ENCODE results near the gene CCDC144A. TPM values are rescaled to one million over a fixed set of nuclear protein-coding genes. Genes with fewer than 3 reads are reported as not detected.
"Not testable (repeated sequence)": the region's sequence is repeated elsewhere in the genome, so short reads cannot be mapped to it uniquely, and the experiment has no call there.

CCDC144A gene
- total RNA-seq, 1 donor from 2014 or later: 48.5 TPM

DNA sequence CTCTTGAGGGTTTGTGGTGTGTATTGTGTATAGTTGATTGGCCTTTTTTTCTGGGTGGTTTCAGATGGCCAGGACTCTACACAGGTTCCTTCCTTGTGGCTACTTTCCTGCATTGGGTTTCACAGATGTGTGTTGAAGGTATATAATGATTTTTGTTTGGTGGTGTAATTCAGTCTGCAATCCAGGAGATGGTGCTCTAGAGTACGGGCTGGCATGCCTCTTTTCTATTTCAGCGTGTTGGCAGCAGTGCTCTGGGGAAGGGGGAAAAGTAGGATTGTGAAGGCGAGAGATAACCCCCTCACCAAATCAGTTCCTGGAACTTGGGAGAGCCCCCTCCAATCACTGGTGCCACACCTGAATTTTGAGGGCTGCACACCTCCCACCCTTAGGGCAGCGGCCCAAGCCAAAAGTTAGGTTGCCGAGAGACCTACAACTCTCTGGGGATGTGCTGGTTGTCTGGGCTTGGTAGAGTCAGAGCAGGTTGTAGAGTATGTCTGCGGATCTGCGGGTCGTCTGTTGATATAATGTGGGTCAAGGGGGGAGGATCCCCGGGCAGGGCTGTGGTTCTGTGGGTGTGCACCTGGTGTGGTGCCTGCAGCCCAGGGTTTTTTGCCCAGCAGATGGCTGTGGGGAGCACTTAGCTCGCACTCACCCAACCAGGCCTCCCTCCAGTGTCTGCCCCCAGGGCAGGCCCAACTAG, 61.3 kb downstream of the CCDC144A start:
- not testable (repeated sequence) for FAIRE-seq; DNase-seq (ENCODE audit: low spot score in 2 of 2)

DNA sequence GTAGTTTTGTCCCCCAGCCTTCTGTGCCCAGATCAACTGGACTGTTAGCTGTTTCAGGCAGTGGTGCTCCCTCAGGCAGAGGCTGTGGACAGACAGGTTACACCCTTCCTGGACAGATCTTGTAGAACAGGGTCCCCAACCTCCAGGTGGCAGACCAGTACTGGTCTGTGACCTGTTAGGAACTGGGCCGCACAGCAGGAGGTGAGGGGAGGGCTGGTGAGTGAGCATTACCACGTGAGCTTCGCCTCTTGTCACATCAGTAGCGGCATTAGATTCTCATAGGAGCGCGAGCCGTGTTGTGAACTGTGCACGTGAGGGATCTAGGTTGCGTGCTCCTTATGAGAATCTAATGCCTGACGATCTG, 61.9 kb downstream of the CCDC144A start:
- DNase-seq (ENCODE audit: low spot score in 2 of 2); FAIRE-seq: not testable (repeated sequence)

DNA sequence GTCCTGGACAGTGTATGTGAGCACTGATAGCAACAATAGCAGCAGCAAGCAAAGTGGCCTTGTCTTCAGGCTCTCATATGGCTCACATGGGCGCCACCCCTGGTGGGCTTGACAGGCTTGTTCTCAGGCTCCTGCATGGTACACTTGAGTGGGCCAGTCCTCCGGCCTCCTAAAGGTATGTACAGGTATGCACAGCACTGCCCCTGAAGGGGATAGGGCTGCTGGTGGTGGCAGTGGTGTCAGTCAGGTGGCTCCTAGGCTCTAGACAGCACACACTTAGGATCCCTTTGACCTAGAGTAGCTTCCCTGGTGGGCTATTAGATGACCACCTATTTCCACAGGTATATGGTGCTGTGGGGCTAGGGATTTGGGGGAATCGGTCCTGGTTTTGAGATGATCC, 67.5 kb downstream of the CCDC144A start:
- not testable (repeated sequence) for FAIRE-seq; DNase-seq (ENCODE audit: low spot score in 2 of 2)

DNA sequence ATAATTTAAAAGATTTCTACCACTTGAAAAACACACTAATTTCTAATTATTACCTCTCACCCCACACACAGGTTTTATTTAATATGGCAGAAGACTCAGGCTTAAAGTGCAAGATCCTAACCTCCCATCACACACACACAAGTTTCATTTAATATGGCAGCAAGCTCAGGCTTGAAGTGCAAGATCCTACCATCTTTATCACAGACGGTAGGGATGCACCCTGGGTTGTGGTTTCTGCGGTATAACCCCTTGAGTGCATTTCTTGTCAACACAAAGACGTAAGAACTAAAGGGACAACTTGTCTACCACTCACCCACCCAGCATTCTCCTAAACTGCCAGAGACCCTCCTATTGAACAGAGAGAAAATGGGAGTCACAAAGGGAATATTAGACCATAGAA, 68.1 kb downstream of the CCDC144A start:
- not testable (repeated sequence) for FAIRE-seq; DNase-seq (ENCODE audit: low spot score in 2 of 2)

DNA sequence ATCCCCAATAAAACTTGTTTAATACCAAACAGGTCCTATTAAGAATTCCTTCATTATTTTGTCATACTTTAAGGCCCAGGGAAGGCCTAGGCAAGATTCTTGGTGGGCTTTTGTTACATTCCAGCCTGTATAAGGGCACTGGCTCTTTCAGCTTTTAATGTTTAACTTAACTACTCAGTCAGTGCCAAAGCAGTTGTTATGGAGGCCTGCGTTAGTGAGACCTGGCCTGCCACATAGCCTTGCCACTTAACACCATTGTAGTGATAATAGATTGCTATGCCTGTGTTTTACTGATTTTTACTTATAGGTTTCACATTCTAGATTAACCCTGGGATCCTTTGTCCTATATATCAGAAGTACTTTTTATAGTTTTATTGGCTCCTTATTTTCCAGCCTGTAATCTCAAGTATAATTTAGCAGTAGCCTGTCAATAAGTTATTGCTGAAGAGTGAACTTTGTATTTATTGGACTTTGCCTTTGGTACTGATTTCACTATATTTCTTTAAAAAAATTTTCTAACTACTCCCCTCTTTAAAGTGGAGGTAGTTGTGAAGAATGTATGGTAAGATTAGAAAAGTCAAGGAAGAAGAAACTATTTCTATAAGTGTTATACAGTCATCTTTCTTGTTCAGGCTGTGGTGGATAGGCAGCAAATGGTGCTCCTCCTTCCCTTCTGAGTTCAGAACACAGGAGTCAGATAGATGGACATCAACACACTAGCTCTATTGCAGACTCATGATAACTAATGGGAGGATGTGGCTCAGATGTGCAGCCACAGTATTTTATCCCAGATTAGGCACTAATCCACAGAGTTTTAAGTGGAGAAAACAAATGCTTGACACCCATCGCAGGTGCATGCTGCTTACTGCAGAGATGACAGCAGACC, 78.5 kb downstream of the CCDC144A start:
- FAIRE-seq; DNase-seq (ENCODE audit: low spot score in 2 of 2): not testable (repeated sequence)

DNA sequence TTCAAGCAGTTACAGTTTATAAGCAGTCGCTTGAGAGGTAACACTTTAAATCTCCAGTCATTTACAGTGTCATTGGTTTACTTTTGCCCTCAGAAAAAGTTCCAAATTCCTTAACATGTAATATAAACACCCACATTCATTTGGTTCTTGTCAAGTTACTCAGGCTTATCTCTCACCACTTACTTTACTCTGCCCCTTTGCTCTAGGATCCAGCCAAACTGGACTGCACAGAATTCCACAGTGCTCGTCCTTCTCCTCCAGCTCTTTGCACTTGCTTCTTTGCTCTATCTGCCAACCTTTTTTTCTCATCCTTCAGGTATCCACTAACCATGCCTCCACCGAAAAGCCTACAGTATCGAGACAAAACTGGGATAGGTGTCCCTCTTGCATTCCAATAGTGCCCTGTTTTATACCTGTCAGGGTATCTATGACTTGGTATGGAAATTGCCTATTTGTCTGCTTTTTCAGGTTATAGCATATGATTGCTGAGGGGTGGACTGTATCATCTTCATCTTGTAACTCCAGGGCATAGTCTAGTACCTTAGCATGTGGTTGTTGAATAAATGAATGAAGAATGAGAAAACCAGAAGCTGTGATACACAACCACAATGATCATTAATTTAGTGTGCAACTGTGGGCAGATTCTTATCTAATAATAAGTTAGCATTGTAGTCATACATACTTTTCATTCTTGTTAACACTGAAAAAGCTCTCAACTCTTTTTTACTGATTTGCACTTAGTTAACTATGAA, 82.5 kb downstream of the CCDC144A start:
- FAIRE-seq; DNase-seq (ENCODE audit: low spot score in 2 of 2): not testable (repeated sequence)

DNA sequence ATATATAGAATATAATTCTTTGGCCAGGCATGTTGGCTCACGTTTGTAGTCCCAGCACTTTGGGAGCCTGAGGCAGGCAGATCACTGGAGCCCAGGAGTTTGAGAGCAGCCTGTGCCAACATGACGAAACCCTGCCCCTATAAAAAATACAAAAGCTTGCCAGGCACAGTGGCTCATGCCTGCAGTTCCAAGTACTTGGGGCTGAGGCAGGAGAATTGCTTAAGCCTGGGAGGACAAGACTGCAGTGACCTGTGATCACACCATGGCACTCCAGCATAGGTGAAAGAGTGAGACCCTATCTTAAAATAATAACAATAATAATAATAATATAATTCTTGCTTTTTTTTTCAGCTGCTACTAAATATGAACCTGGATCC, 83.1 kb downstream of the CCDC144A start:
- not testable (repeated sequence) for DNase-seq (ENCODE audit: low spot score in 2 of 2); FAIRE-seq

DNA sequence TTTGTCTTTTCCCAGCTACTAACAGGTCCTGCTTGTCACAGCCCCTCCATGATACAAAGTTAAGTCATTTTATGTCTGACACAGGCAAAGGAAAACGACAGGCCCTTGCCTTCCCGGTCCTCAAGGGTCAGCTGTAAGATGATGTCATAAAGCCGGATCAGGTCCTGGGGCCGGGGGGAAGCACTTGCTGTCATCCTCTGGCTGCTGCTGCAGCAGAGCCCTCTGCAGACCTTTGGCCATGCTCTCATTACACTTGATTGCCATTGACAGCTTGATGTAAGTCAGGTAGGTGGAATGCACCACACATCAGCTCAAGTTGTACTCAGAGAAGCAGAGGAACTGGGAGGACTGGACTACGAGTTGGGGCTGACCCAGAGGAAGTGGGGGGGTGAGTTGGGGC, 97.8 kb downstream of the CCDC144A start:
- FAIRE-seq; DNase-seq (ENCODE audit: low spot score in 2 of 2): not testable (repeated sequence)

DNA sequence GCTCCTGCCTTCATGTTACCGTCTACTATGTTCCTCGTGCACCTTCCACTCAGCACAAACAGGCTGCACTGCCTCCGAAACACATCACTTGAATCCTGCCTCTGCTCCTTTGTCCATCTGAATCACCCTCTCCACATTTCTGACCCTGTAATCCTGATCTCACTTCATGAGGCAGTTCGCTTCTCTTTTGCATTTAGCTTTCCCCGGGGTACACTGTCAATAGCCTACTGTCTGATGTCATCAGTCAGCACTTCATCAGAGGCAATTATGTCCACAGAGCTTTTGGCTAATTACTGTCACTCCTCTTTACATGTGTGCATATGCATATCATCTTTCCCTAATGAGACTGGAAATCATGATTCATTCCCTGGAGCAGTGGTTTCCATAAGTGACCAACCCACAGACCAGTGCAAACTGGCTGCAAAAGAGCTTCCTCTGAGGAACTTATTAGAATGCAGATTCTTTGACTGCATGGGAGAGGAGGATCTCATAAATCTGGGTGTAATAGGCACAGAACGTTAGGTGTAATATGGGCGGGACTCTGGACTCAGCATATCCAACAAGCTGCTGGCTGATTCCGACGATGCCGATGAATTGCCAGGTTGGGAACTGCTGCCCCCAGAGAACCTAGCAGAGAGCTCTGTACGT, 99.0 kb downstream of the CCDC144A start:
- DNase-seq (ENCODE audit: low spot score in 2 of 2); FAIRE-seq: not testable (repeated sequence)

DNA sequence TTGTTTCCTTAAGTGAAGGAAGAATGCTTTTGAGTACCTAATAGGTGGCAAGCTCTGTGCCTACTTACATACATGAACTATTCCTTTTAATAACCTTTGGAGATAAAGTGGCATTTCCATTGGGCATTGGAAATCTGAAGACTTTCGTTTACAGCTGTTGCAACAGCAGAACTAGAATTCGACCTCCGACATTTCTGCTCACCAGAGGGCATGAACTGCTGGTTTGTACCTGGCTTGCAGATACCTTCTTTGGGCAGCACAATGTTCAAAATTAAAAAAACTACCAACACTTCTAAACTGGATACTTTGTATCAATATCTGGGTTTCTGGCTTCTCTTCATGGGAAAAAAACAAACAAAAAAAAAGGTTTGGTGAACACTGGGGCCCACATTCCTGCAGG, 99.6 kb downstream of the CCDC144A start:
- not testable (repeated sequence) for DNase-seq (ENCODE audit: low spot score in 2 of 2); FAIRE-seq

DNA sequence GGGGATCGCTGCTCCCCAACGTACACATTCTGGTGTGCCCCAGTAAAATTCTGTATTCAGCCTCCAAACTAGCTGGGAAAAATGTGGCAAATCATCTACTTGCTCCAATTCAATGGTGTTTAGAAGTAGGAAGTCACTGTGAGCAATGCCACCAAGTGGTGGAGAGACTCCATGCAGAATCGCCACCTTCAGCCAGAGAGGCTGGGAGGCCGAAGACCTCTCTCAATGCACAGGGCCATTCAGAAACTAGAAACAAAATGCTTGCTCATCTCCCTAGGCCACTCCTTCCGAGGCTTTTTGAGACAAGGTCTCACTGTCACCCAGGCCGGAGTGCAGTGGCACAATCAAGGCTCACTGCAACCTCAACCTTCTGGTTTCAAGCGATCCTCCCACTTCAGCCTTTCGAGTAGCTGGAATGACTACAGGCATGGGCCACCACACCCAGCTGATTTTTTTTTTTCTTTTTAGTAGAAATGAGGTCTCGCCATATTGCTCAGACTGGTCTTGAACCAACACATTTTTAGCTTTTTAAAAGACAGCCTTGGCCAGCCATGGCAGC, 100.4 kb downstream of the CCDC144A start:
- FAIRE-seq; DNase-seq (ENCODE audit: low spot score in 2 of 2): not testable (repeated sequence)

DNA sequence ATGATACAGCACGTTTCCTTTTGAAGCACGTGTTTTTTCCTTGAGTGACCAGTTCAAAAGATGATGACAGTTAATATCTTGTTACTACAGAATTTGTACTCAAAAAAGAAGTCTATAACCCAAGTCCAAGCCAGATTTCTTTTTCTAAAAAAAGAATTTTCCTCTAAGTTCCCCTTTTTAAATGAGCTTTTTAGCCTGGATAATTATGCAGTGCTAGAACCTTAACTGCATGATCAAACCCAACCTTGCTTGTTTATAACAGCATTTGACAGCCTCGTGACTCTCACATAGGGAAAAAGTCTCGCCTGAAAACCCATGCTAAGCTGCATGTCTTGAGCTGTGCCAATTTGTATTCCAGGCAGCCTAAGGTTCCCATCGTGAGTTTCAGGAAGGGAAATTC, 104.2 kb downstream of the CCDC144A start:
- DNase-seq (ENCODE audit: low spot score in 2 of 2); FAIRE-seq: not testable (repeated sequence)

DNA sequence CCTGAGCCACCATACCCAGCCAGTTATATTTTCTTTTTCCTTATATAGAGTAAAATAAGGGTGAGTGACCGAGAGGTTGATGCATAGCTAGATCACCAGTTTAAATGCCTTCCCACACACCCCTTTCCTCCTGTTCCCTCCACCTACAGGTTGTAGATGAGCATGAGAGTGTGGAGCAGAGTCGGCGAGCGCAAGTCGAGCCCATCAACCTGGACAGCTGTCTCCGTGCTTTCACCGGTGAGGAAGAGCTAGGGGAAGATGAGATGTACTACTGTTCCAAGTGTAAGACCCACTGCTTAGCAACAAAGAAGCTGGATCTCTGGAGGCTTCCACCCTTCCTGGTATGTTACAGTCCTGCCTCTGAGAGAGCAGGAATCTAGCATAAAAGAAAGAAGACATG, 105.9 kb downstream of the CCDC144A start:
- not testable (repeated sequence) for DNase-seq (ENCODE audit: low spot score in 2 of 2); FAIRE-seq

DNA sequence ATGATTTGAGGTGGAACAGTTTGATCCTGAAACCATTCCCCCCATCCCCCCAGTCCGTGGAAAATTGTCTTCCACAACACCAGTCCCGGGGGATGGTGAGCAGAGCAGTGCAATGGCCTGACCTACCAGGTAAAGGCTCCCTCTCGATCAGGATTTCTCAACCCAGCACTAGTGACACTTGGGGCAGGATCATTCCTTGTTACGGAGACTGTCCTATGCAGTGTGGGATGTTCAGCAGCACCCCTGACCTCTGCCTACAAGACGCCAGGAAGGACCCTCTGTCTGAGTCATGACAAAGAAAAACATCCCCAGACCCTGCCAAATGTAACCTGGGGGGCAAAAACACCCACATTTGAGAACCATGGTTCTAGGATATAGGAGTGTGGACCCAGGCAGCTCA, 114.8 kb downstream of the CCDC144A start:
- not testable (repeated sequence) for DNase-seq (ENCODE audit: low spot score in 2 of 2); FAIRE-seq

DNA sequence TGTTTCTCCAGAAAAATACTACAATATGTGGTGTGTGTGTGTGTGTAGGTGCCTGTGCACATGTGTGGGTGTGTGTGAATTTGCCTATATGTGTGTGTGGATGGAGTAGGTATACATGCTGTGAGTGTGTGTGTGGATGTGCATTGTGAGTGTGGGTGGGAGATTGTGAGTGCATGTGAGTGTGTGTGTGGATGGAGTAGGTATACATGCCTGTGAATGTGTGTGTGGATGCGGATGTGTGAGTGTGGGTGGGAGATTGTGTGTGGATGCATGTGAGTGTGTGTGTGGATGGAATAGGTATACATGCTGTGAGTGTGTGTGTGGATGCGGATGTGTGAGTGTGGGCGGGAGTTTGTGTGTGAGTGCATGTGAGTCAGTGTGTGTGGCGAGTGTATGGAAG, 116.6 kb downstream of the CCDC144A start:
- not testable (repeated sequence) for DNase-seq (ENCODE audit: low spot score in 2 of 2); FAIRE-seq

DNA sequence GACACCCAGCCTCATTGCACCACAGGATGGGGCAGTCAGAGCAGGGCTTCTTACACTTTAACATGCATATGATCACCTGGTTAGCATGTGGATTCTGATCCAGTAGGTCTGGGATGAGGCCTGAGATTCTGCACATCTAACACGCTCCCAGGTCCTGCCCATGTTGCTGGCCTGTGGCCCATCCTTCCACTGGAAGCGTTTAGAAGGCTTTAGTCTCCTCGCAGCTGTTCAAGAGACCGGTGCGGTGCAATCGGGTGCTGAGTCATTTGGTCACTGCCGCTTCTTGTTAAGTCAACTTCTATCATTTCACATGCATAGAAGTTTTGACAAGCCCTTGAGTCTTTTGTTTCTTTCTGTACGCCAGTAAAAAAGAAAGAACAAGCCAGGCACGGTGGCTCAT, 117.6 kb downstream of the CCDC144A start:
- not testable (repeated sequence) for DNase-seq (ENCODE audit: low spot score in 2 of 2); FAIRE-seq

DNA sequence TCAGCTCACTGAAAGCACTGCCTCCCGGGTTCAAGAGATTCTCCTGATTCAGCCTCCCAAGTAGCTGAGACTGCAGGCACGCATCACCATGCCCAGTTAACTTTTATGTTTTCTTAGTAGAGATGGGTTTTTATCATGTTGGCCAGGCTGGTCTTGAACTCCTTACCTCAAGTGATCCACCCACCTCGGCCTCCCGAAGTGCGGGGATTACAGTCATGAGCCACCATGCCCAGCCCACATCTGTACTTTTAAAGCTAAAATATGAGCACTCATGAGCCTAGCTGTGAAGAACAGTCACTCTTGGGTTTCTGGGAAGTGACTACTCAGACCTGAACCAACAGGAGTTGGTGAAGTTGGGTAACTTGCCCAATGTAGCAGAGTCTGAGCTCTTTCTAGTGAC, 120.2 kb downstream of the CCDC144A start:
- FAIRE-seq; DNase-seq (ENCODE audit: low spot score in 2 of 2): not testable (repeated sequence)

DNA sequence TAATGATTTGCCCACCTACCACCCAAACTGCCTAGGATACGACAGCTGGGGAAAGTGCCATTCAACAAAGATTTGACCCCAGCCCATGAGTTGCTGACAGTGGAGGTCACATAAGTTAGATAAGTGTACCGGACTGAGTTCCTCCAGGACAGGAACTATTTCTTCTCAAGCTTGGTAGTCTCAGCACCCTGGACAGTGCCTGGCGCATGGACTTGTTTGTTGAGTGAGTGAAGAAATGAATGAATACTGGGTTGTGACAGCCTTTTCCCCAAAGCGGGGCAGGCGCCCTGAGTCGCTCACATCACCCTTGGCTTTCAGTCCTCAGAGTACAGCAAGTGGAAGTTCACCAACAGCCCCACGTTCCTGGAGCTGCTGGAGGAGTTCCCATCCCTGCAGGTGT, 122.1 kb downstream of the CCDC144A start:
- not testable (repeated sequence) for FAIRE-seq; DNase-seq (ENCODE audit: low spot score in 2 of 2)

DNA sequence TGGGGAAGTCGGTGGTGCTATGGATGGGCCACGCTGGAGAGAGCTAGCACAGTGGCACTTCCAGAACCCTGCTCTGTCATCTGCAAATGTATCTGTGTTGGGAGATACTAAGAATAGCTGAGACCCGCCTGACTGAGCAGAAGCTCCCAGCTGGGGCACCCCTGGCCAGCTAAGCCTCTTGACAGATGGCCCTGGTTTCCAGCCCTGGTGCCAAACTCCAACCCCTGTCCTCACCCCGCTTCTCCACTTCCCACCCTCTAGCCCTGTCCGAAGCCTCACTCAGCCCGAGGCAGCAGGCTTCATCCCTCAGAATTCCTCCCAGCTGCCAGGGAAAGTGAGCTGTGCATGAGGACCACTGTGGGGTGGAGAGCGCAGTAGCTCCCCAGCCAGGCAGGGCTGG, 124.4 kb downstream of the CCDC144A start:
- DNase-seq (ENCODE audit: low spot score in 2 of 2): no peak
- no peak for FAIRE-seq

DNA sequence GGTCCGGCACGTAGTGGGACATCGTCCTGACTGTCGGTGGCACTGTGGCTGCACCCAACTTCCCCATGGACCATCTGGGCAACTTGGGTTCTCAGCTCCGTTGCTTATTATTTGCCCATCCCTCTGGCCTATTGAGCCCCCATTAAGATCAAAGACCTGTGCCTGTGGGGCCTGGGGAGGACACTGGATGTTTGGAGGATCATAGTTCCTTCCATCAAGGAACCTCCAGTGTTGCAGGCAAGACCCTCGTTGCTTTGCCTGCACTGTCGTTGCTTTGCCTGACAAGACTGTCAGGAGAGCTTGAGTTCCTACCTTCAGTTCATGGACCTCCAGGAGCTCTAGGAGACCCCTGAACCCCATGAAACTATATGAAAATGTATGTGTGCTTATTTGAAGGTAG, 127.2 kb downstream of the CCDC144A start:
- no peak for DNase-seq (ENCODE audit: low spot score in 2 of 2)
- no peak for FAIRE-seq

Measured in frontal cortex (tissue), 4 donors.